HEK293T (cell line): Measurements from ENCODE around the gene PDE3B.
"Not testable (repeated sequence)": the region's sequence is repeated elsewhere in the genome, so short reads cannot be mapped to it uniquely, and the experiment has no call there.

ENCODE experiments used
- CTCF ChIA-PET: fragments of 350-600 bp; formaldehyde crosslinking; extraction: SDS; loops from one replicate; lab custom pipeline; 2021; ENCODE audit warnings: antibody characterized with exemption, inconsistent platforms; lab: Yijun Ruan, JAX
- POLR2A ChIA-PET: fragments of 350-600 bp; formaldehyde crosslinking; extraction: SDS; loops from one replicate; lab custom pipeline; 2020; ENCODE audit warnings: antibody characterized with exemption, inconsistent platforms; lab: Yijun Ruan, JAX
- DNase-seq: peaks from one replicate; pipeline ENCODE4 v3.0.0; 2012; ENCODE audit warnings: mixed read lengths; ENCODE audit errors: extremely low spot score
- ARNT ChIP-seq: fragments of 450-650 bp; IDR thresholded peaks from 2 replicates; pipeline ENCODE4 v1.6.1; 2017; ENCODE audit warnings: mild to moderate bottlenecking
- BHLHE40 ChIP-seq: fragments of 450-650 bp; IDR thresholded peaks from 2 replicates; pipeline ENCODE4 v1.6.1; 2016; ENCODE audit warnings: mild to moderate bottlenecking, moderate library complexity, borderline replicate concordance
- CTBP1 ChIP-seq: fragments of 450-650 bp; IDR thresholded peaks from 2 replicates; pipeline ENCODE4 v1.6.1; 2016; ENCODE audit warnings: borderline replicate concordance
- ELF4 ChIP-seq: fragments of 450-650 bp; IDR thresholded peaks from 2 replicates; pipeline ENCODE4 v1.6.1; 2017; ENCODE audit warnings: antibody characterized with exemption
- FOXA1 ChIP-seq: fragments of 450-650 bp; IDR thresholded peaks from 2 replicates; pipeline ENCODE4 v1.6.1; 2016; ENCODE audit warnings: mild to moderate bottlenecking
- FOXK2 ChIP-seq: fragments of 450-650 bp; IDR thresholded peaks from 2 replicates; pipeline ENCODE4 v1.6.1; 2016; ENCODE audit warnings: mild to moderate bottlenecking
- FOXM1 ChIP-seq: fragments of 450-650 bp; IDR thresholded peaks from 2 replicates; pipeline ENCODE4 v1.6.1; 2017; ENCODE audit warnings: mild to moderate bottlenecking, borderline replicate concordance
- HDGF ChIP-seq: fragments of 450-650 bp; IDR thresholded peaks from 2 replicates; pipeline ENCODE4 v1.6.1; 2017; ENCODE audit warnings: antibody characterized with exemption, borderline replicate concordance
- L3MBTL2 ChIP-seq: fragments of 450-650 bp; conservative IDR thresholded peaks from 2 replicates; pipeline ENCODE4 v1.6.1; 2016; ENCODE audit warnings: mild to moderate bottlenecking
- LEF1 ChIP-seq: fragments of 450-650 bp; IDR thresholded peaks from 2 replicates; pipeline ENCODE4 v1.6.1; 2017; ENCODE audit warnings: mild to moderate bottlenecking, borderline replicate concordance
- NFRKB ChIP-seq: fragments of 450-650 bp; IDR thresholded peaks from 2 replicates; pipeline ENCODE4 v1.6.1; 2016; ENCODE audit warnings: mild to moderate bottlenecking, moderate library complexity
- PKNOX1 ChIP-seq: fragments of 450-650 bp; IDR thresholded peaks from 2 replicates; pipeline ENCODE4 v1.6.1; 2016
- SP1 ChIP-seq: fragments of 450-650 bp; IDR thresholded peaks from 2 replicates; pipeline ENCODE4 v1.6.1; 2017
- SUZ12 ChIP-seq: fragments of 450-650 bp; IDR thresholded peaks from 2 replicates; pipeline ENCODE4 v1.6.1; 2016; ENCODE audit warnings: mild to moderate bottlenecking
- TARDBP ChIP-seq: fragments of 450-650 bp; IDR thresholded peaks from 2 replicates; pipeline ENCODE4 v1.6.1; 2016
- ZNF384 ChIP-seq: fragments of 450-650 bp; IDR thresholded peaks from 2 replicates; pipeline ENCODE4 v1.6.1; 2016

The PDE3B gene

GRCh38 chr11:14764179-14764578 is 120.6 kb downstream of the PDE3B start:
- POLR2A ChIA-PET, result interaction anchor here (1.4 kb wide), 1 partner anchor 128 kb away, joined by 3 read pairs; the partner anchor contains the start of gene CYP2R1
- TF ChIP-seq ARNT, result no peak
- DNase-seq, result no peak
- CTCF ChIA-PET, result interaction anchor here (2.2 kb wide), 1 partner anchor 144 kb away, joined by 10 read pairs; no protein-coding TSS in a partner anchor

- CTCF ChIA-PET, result interaction anchor here (0.6 to 2.2 kb wide), 2 partner anchors 143 to 474 kb away, joined by 4 to 10 read pairs; no protein-coding TSS in a partner anchor
Measured at GRCh38 chr11:14764579-14765527, 121.2 kb downstream of the PDE3B start.

DNA sequence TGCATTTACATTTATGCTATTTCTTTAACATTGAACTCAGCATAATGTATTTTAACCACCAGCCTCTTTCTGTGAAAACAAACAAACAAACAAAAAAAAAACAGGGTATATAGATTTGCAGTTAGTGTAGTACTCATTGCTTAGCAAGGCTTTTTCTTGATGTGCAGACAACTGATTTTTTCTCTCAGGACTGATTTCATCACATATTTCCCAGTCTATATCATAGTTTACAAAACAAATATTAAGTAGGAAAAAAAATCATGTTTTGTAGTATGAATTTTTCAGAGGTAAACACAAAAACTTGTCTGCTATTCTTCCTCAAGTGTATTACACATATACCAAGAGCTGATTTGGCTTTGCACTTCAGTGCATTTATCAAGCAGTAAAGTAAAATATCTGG is 123.0 kb downstream of the PDE3B start:
- no peak for DNase-seq
- POLR2A ChIA-PET, result no interaction called here
- CTCF ChIA-PET, result no interaction called here
- TF ChIP-seq SP1, result no peak
- no peak for TF ChIP-seq TARDBP
- TF ChIP-seq SUZ12, result no peak

More at GRCh38 chr11:14764579-14765527, 121.2 kb downstream of the PDE3B start:
- POLR2A ChIA-PET, result interaction anchor here (1.4 kb wide), 1 partner anchor 127 kb away, joined by 3 read pairs; the partner anchor contains the start of gene CYP2R1
- peak; percentile 11 for DNase-seq
- TF ChIP-seq SUZ12 (no peak), ZNF384 (peak; percentile 37; the same call in 1 of the 2 replicates)

GRCh38 chr11:14768526-14769188 is 125.1 kb downstream of the PDE3B start:
- ChIA-PET POLR2A (no interaction called here), CTCF (no interaction called here)
- TF ChIP-seq SP1, result no peak
- TF ChIP-seq FOXM1, result no peak
- no peak for TF ChIP-seq CTBP1
- no peak for TF ChIP-seq ARNT
- no peak for TF ChIP-seq L3MBTL2
- no peak for TF ChIP-seq PKNOX1
- no peak for TF ChIP-seq FOXA1
- TF ChIP-seq BHLHE40, result no peak
- DNase-seq, result no peak

- no peak for DNase-seq
- ChIA-PET POLR2A (no interaction called here), CTCF (no interaction called here)
- TF ChIP-seq ZNF384, result no peak
- TF ChIP-seq TARDBP, result no peak
- TF ChIP-seq HDGF, result no peak
- no peak for TF ChIP-seq ELF4
- no peak for TF ChIP-seq ARNT
- no peak for TF ChIP-seq FOXA1
- no peak for TF ChIP-seq LEF1
- TF ChIP-seq L3MBTL2, result no peak
- TF ChIP-seq NFRKB, result no peak
- no peak for TF ChIP-seq SP1
- no peak for TF ChIP-seq BHLHE40
- TF ChIP-seq CTBP1, result no peak
- no peak for TF ChIP-seq SUZ12
- no peak for TF ChIP-seq PKNOX1
- no peak for TF ChIP-seq FOXM1
- no peak for TF ChIP-seq FOXK2
Measured at GRCh38 chr11:14773755-14774154, 130.2 kb downstream of the PDE3B start.

- no peak for DNase-seq
- TF ChIP-seq SUZ12, result no peak
- no peak for TF ChIP-seq CTBP1
- no peak for TF ChIP-seq ZNF384
- no peak for TF ChIP-seq BHLHE40
- no peak for TF ChIP-seq LEF1
- no peak for TF ChIP-seq ELF4
- no peak for TF ChIP-seq TARDBP
- CTCF ChIA-PET, result no interaction called here
- POLR2A ChIA-PET, result no interaction called here
Measured at GRCh38 chr11:14774721-14775120, 131.1 kb downstream of the PDE3B start.

DNA sequence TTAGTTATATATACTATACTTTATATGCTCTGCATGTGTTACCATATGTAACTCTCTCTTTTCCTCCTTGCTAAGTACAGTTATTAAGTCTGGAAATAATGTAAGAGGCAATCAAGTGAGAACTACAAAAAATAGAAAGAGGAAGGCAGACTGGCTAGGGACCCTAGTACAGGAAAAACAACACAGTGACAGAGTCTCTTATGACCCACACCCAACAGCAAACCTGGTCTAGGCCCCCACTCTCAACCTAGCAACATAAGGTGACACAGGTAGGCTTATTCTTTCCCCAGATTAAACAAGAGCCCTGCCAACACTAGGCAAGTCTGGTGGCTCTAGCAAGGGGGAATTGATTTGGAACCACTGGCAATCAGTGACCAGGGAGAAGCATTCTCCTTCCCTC is 132.3 kb downstream of the PDE3B start:
- ChIA-PET CTCF (interaction anchor here (0.6 to 0.7 kb wide), 2 partner anchors 14 to 160 kb away, joined by 3 read pairs; no protein-coding TSS in a partner anchor), POLR2A (no interaction called here)
- TF ChIP-seq LEF1 (no peak), BHLHE40 (no peak), FOXM1 (no peak), ELF4 (no peak), ARNT (no peak), ZNF384 (no peak), PKNOX1 (no peak), TARDBP (no peak), CTBP1 (no peak), NFRKB (no peak), HDGF (no peak)
- DNase-seq, result no peak

GRCh38 chr11:14778460-14778859 is 134.9 kb downstream of the PDE3B start:
- POLR2A ChIA-PET, DNase-seq, CTCF ChIA-PET: not testable (repeated sequence)
